HCT116 (cell line): ENCODE measurements around the gene SSU72. TPM values are rescaled to one million over a fixed set of nuclear protein-coding genes. Genes with fewer than 3 reads are reported as not detected.
A peak's percentile ranks its signal among the peaks of the same experiment; 100 is the strongest.

Experiments used
- ATAC-seq: fragments of 200-7000 bp; cut with Tn5 transposase; 2 replicates; pipeline ENCODE4 v1.9.1; 2020; ENCODE audit warnings: mild to moderate bottlenecking, moderate library complexity
- BruUV-seq: library from RNA; stranded (reverse); fragments of 400-500 nt; replicated peaks from 2 replicates; lab custom pipeline; 2021; lab: Mats Ljungman, UMichigan
- CTCF ChIA-PET: fragments of 300-600 bp; sonication (Branson Sonifier 250); formaldehyde crosslinking; loops from one replicate; lab custom pipeline; 2021; ENCODE audit warnings: antibody characterized with exemption; lab: Charles Lee
- POLR2A ChIA-PET: fragments of 300-600, 350-600 bp; sonication (Branson Sonifier 250); formaldehyde crosslinking; loops from one replicate; lab custom pipeline; 2021; ENCODE audit warnings: antibody characterized with exemption; lab: Charles Lee
- RAD21 ChIA-PET, 2 experiments: fragments of 300-600 bp; sonication (Branson Sonifier 250); formaldehyde crosslinking; loops; one replicate each; lab custom pipeline; 2023; ENCODE audit warnings: low total read pairs in 2 of 2; ENCODE audit not compliant: uncharacterized antibody in 2 of 2, unreplicated experiment in 2 of 2, low non-redundant PET in 1 of 2; lab: Charles Lee
- DNase-seq: peaks from one replicate; pipeline ENCODE4 v3.0.0-alpha.2; 2010; ENCODE audit warnings: low read depth, low spot score
- H2AFZ ChIP-seq: fragments of 200-600 bp; shearing (Covaris generic), sonication (generic); 2 replicates; pipeline ENCODE4 v1.6.1; 2017; ENCODE audit warnings: low read depth, mixed run types, mixed read lengths, antibody characterized with exemption, low read length; ENCODE audit not compliant: poor library complexity, severe bottlenecking
- H3K27ac ChIP-seq: 2 replicates; pipeline ENCODE4 v1.5.1; 2012; ENCODE audit warnings: low read depth, low read length
- H3K27me3 ChIP-seq: fragments of 200-600 bp; sonication (generic); 2 replicates; pipeline ENCODE4 v1.6.1; 2016; ENCODE audit warnings: mixed run types, low read length, mixed read lengths; ENCODE audit not compliant: insufficient read depth
- H3K36me3 ChIP-seq, 2 experiments: fragments of 200-500 bp in 1 of 2; fragments of 200-600 bp in 1 of 2; sonication (Bioruptor generic) in 1 of 2; sonication (generic) in 1 of 2; 2 replicates each; pipeline versions ENCODE4 v1.5.1 to v1.6.1; 2014 to 2016; ENCODE audit warnings: low read length in 2 of 2, inconsistent platforms in 1 of 2, mixed read lengths in 1 of 2, mixed run types in 1 of 2; ENCODE audit not compliant: insufficient read depth in 2 of 2, control insufficient read depth in 1 of 2
- H3K4me1 ChIP-seq, 2 experiments: fragments of 200-600 bp in 1 of 2; sonication (generic) in 1 of 2; 2 replicates each; pipeline versions ENCODE4 v1.5.1 to v1.6.1; 2012 to 2017; ENCODE audit warnings: low read length in 2 of 2, inconsistent platforms in 1 of 2, mild to moderate bottlenecking in 1 of 2, mixed read lengths in 1 of 2, mixed run types in 1 of 2, moderate library complexity in 1 of 2; ENCODE audit not compliant: insufficient read depth in 2 of 2, control insufficient read depth in 1 of 2
- H3K4me2 ChIP-seq: fragments of 200-600 bp; sonication (generic); 2 replicates; pipeline ENCODE4 v1.6.1; 2017; ENCODE audit warnings: mixed run types, low read length, mixed read lengths
- H3K4me3 ChIP-seq, 2 experiments: fragments of 200-600 bp in 1 of 2; sonication (generic) in 1 of 2; replicated peaks in 1 of 2; 2 replicates each; pipeline ENCODE4 v1.5.1; 2011 to 2016; ENCODE audit warnings: low read length in 2 of 2, control low read depth in 1 of 2, low read depth in 1 of 2, mild to moderate bottlenecking in 1 of 2, mixed read lengths in 1 of 2, mixed run types in 1 of 2
- H3K79me2 ChIP-seq: fragments of 200-600 bp; sonication (generic); 2 replicates; pipeline ENCODE4 v1.6.1; 2017; ENCODE audit warnings: mild to moderate bottlenecking, mixed run types, low read length, moderate library complexity, mixed read lengths; ENCODE audit not compliant: insufficient read depth
- H3K9ac ChIP-seq: fragments of 200-600 bp; sonication (generic); 2 replicates; pipeline ENCODE4 v1.6.1; 2016; ENCODE audit warnings: low read length, mixed read lengths
- H3K9me2 ChIP-seq: fragments of 200-600 bp; sonication (generic), shearing (Covaris generic); 2 replicates; pipeline ENCODE4 v1.6.1; 2017; ENCODE audit warnings: mixed run types, mild to moderate bottlenecking, moderate library complexity; ENCODE audit not compliant: insufficient read depth
- H3K9me3 ChIP-seq, 2 experiments: fragments of 200-500 bp in 1 of 2; fragments of 200-600 bp in 1 of 2; sonication (Bioruptor generic) in 1 of 2; sonication (generic) in 1 of 2; 2 replicates each; pipeline ENCODE4 v1.6.1; 2014 to 2017; ENCODE audit warnings: low read length in 2 of 2, mixed read lengths in 2 of 2, inconsistent platforms in 1 of 2, low read depth in 1 of 2, mild to moderate bottlenecking in 1 of 2, mixed run types in 1 of 2, moderate library complexity in 1 of 2; ENCODE audit not compliant: control insufficient read depth in 1 of 2, insufficient read depth in 1 of 2
- H4K20me1 ChIP-seq: fragments of 200-600 bp; sonication (generic), shearing (Covaris generic); 2 replicates; pipeline ENCODE4 v1.6.1; 2017; ENCODE audit warnings: mixed run types, mild to moderate bottlenecking, moderate library complexity; ENCODE audit not compliant: insufficient read depth
- CBX3 ChIP-seq: IDR thresholded peaks from 2 replicates; pipeline ENCODE4 v1.6.1; 2012; ENCODE audit warnings: low read depth
- ELF1 ChIP-seq: IDR thresholded peaks from 2 replicates; pipeline ENCODE4 v1.6.1; 2012; ENCODE audit warnings: low read depth, borderline replicate concordance
- JUND ChIP-seq: IDR thresholded peaks from 2 replicates; pipeline ENCODE4 v1.6.1; 2012
- RAD21 ChIP-seq: IDR thresholded peaks from 2 replicates; pipeline ENCODE4 v1.6.1; 2012; ENCODE audit warnings: low read depth, mild to moderate bottlenecking
- SIN3A ChIP-seq: IDR thresholded peaks from 2 replicates; pipeline ENCODE4 v1.6.1; 2012; ENCODE audit warnings: low read depth
- YY1 ChIP-seq: IDR thresholded peaks from 2 replicates; pipeline ENCODE4 v1.6.1; 2011; ENCODE audit warnings: low read length, low read depth, moderate library complexity, mild to moderate bottlenecking; ENCODE audit not compliant: insufficient replicate concordance; ENCODE audit errors: extremely low read depth
- ZNF274 ChIP-seq: fragments of 200-500 bp; sonication (Bioruptor generic); IDR thresholded peaks from 2 replicates; pipeline ENCODE4 v1.6.1; 2014; ENCODE audit warnings: mild to moderate bottlenecking, low read depth, low read length, inconsistent platforms
- intact Hi-C: fragments of 100-400 bp; cut with micrococcal nuclease; formaldehyde crosslinking; loops from 2 replicates; pipeline ENCODE4 v1.10.0; 2022
- total RNA-seq: library from RNA; stranded (reverse); gene quantifications from one replicate; pipeline ENCODE4 v1.2.1, GENCODE V29; 2021; ENCODE audit not compliant: unreplicated experiment
- TF ChIP-seq, protein P1 (sequence below): IDR thresholded peaks from 2 replicates; pipeline ENCODE4 v1.6.1; 2012; ENCODE audit warnings: low read depth
- TF ChIP-seq, protein P2 (sequence below): IDR thresholded peaks from 2 replicates; pipeline ENCODE4 v1.6.1; 2012
- TF ChIP-seq, protein P3 (sequence below), 3 experiments: fragments of 200-600 bp in 1 of 3; sonication (generic) in 1 of 3; IDR thresholded peaks in 2 of 3; conservative IDR thresholded peaks in 1 of 3; 2 replicates each; pipeline ENCODE4 v1.5.1; 2012 to 2017; ENCODE audit warnings: low read depth in 2 of 3, low read length in 2 of 3, antibody characterized with exemption in 1 of 3, borderline replicate concordance in 1 of 3, control low read depth in 1 of 3, mild to moderate bottlenecking in 1 of 3, mixed read lengths in 1 of 3, mixed run types in 1 of 3, moderate library complexity in 1 of 3; ENCODE audit not compliant: insufficient read depth in 1 of 3

SSU72 gene
- total RNA-seq, 1 experiment from 2014 or later: 134 TPM

DNA sequence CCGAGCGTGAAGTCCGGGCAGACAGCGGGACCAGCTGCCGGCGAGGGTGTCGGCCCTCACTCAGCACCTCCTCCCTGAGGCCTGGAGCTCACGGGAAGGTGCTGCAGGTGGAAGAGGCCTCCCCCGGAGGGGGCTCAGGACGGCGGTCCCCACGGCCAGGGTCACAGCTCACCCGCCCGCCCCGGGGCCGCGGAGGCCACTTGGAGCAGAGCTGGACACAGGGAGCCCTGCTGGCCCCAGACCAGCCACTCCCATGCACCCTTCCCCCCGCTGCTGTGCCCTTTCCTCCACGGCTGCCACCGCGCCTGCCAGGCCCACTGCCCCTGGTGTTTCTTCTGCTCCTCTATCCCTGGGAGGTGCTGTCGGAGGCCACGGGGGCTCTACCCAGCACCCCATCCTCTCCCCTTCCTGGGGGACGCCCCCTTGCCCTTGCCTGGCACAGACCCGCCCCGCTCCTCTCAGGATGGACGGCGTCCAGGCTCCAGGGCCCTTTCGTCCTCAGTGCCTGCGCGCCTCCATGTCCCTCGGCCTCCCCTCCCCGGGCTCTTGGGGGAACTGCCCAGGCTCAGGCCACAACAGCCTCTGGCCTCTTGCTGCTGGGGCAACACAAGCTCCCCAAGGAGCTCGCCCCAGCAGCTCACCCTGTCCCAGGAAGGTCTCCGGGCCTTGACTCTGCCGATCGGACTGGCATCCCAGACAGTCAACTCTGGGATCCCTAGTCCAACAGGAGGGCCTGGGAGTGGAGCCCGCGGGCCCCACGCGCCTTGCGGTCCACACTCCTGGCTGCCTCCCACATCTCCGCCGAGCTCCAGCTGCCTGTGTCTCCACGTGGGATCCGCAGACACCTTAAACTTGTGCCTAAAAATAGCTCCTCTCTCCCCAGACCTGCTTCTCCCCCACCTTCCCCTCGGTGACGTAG, 38.4 kb downstream of the SSU72 start:
- no peaks in the 10 kb centered on the region for H3K79me2 ChIP-seq
- no peak overlapping the region for H3K27ac ChIP-seq
- H3K27me3 ChIP-seq: no peaks in the 10 kb centered on the region
- DNase-seq (no peak), ATAC-seq (peak; percentile 23)
- H3K9ac ChIP-seq: no peak overlapping the region
- BruUV-seq: no TSS peak
- ChIA-PET RAD21 (no interaction called here), POLR2A (no interaction called here), CTCF (no interaction called here)
- no peak overlapping the region for H3K4me3 ChIP-seq
- H4K20me1 ChIP-seq: no peaks in the 10 kb centered on the region
- no peaks in the 10 kb centered on the region for H3K4me1 ChIP-seq
- no peak overlapping the region for H3K4me2 ChIP-seq
- H3K36me3 ChIP-seq: no peaks in the 10 kb centered on the region
- H3K9me2 ChIP-seq: no peaks in the 10 kb centered on the region
- H2AFZ ChIP-seq: no peak overlapping the region
- TF ChIP-seq JUND (no peak), ELF1 (no peak), ZNF274 (no peak), RAD21 (no peak), CBX3 (no peak), SIN3A (no peak), YY1 (no peak)
- TF ChIP-seq, protein P1, sequence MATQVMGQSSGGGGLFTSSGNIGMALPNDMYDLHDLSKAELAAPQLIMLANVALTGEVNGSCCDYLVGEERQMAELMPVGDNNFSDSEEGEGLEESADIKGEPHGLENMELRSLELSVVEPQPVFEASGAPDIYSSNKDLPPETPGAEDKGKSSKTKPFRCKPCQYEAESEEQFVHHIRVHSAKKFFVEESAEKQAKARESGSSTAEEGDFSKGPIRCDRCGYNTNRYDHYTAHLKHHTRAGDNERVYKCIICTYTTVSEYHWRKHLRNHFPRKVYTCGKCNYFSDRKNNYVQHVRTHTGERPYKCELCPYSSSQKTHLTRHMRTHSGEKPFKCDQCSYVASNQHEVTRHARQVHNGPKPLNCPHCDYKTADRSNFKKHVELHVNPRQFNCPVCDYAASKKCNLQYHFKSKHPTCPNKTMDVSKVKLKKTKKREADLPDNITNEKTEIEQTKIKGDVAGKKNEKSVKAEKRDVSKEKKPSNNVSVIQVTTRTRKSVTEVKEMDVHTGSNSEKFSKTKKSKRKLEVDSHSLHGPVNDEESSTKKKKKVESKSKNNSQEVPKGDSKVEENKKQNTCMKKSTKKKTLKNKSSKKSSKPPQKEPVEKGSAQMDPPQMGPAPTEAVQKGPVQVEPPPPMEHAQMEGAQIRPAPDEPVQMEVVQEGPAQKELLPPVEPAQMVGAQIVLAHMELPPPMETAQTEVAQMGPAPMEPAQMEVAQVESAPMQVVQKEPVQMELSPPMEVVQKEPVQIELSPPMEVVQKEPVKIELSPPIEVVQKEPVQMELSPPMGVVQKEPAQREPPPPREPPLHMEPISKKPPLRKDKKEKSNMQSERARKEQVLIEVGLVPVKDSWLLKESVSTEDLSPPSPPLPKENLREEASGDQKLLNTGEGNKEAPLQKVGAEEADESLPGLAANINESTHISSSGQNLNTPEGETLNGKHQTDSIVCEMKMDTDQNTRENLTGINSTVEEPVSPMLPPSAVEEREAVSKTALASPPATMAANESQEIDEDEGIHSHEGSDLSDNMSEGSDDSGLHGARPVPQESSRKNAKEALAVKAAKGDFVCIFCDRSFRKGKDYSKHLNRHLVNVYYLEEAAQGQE: no peak
- TF ChIP-seq, protein P2, sequence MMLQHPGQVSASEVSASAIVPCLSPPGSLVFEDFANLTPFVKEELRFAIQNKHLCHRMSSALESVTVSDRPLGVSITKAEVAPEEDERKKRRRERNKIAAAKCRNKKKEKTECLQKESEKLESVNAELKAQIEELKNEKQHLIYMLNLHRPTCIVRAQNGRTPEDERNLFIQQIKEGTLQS: no peak
- TF ChIP-seq, protein P3, sequence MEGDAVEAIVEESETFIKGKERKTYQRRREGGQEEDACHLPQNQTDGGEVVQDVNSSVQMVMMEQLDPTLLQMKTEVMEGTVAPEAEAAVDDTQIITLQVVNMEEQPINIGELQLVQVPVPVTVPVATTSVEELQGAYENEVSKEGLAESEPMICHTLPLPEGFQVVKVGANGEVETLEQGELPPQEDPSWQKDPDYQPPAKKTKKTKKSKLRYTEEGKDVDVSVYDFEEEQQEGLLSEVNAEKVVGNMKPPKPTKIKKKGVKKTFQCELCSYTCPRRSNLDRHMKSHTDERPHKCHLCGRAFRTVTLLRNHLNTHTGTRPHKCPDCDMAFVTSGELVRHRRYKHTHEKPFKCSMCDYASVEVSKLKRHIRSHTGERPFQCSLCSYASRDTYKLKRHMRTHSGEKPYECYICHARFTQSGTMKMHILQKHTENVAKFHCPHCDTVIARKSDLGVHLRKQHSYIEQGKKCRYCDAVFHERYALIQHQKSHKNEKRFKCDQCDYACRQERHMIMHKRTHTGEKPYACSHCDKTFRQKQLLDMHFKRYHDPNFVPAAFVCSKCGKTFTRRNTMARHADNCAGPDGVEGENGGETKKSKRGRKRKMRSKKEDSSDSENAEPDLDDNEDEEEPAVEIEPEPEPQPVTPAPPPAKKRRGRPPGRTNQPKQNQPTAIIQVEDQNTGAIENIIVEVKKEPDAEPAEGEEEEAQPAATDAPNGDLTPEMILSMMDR (IDR thresholded peaks at IDR 0.05 in 2 of 3, conservative IDR thresholded peaks at IDR 0.05 in 1 of 3; ENCODE audit: borderline replicate concordance in 1 of 3, insufficient read depth in 1 of 3, low read depth in 2 of 3, low read length in 2 of 3): no peak
- no peaks in the 10 kb centered on the region for H3K9me3 ChIP-seq
- intact Hi-C loops: no loop called here
